ENCODE data around the gene USP17L26. TPM values are rescaled to one million over a fixed set of nuclear protein-coding genes. Genes with fewer than 3 reads are reported as not detected.

Gene USP17L26
- total RNA-seq: not detected in 2 replicates

GRCh38 chr4:9334358-9334757 is at the start of gene USP17L26:
Gene USP17L26 (plus strand): TSS chr4:9334658. CDS start chr4:9334658, 0 bp downstream.

GRCh38 chr4:9324865-9325264 is 9.6 kb upstream of the USP17L26 start, which contains the start of gene USP17L24:
Gene USP17L24 (plus strand): TSS chr4:9325165. CDS start chr4:9325165, 0 bp downstream.

GRCh38 chr4:9329611-9330010 is 4.8 kb upstream of the USP17L26 start, which contains the start of gene USP17L25:
Gene USP17L25 (plus strand): TSS chr4:9329911. CDS start chr4:9329911, 0 bp downstream.

GRCh38 chr4:9339103-9339502 is 4.6 kb downstream of the USP17L26 start, which contains the start of gene USP17L5:
Gene USP17L5 (plus strand): TSS chr4:9339403. CDS start chr4:9339403, 0 bp downstream.

GRCh38 chr4:9343848-9344247 is 9.4 kb downstream of the USP17L26 start, which contains the start of gene USP17L27:
Gene USP17L27 (plus strand): TSS chr4:9344148. CDS start chr4:9344148, 0 bp downstream.

GRCh38 chr4:9348593-9348992 is 14.1 kb downstream of the USP17L26 start, which contains the start of gene USP17L28:
Gene USP17L28 (plus strand): TSS chr4:9348893. CDS start chr4:9348893, 0 bp downstream.

GRCh38 chr4:9353338-9353737 is 18.9 kb downstream of the USP17L26 start, which contains the start of gene USP17L29:
Gene USP17L29 (plus strand): TSS chr4:9353638. CDS start chr4:9353638, 0 bp downstream.

GRCh38 chr4:9362829-9363228 is 28.4 kb downstream of the USP17L26 start, which contains the start of gene USP17L30:
Gene USP17L30 (plus strand): TSS chr4:9363129. CDS start chr4:9363129, 0 bp downstream.

Other genes with a start within 250 kb of the USP17L26 start
- not detected in 2 replicates for gene FAM90A26, start 164.2 kb upstream of the USP17L26 start, total RNA-seq
- gene USP17L10, start 124.0 kb upstream of the USP17L26 start, total RNA-seq: not detected in 2 replicates
- not detected in 2 replicates for gene USP17L11, start 119.3 kb upstream of the USP17L26 start, total RNA-seq
- not detected in 2 replicates for gene USP17L12, start 114.5 kb upstream of the USP17L26 start, total RNA-seq
- not detected in 2 replicates for gene USP17L13, start 109.8 kb upstream of the USP17L26 start, total RNA-seq
- not detected in 2 replicates for gene USP17L15, start 100.3 kb upstream of the USP17L26 start, total RNA-seq
- not detected in 2 replicates for gene USP17L17, start 90.8 kb upstream of the USP17L26 start, total RNA-seq
- not detected in 2 replicates for gene USP17L18, start 86.0 kb upstream of the USP17L26 start, total RNA-seq
- not detected in 2 replicates for gene USP17L19, start 81.3 kb upstream of the USP17L26 start, total RNA-seq
- gene USP17L20, start 76.5 kb upstream of the USP17L26 start, total RNA-seq: not detected in 2 replicates
- gene USP17L21, start 71.8 kb upstream of the USP17L26 start, total RNA-seq: not detected in 2 replicates
- not detected in 2 replicates for gene USP17L22, start 67.0 kb upstream of the USP17L26 start, total RNA-seq
- gene USP17L24, start 9.5 kb upstream of the USP17L26 start, total RNA-seq: not detected in 2 replicates
- gene USP17L25, start 4.7 kb upstream of the USP17L26 start, total RNA-seq: not detected in 2 replicates
- not detected in 2 replicates for gene USP17L5, start 4.7 kb downstream of the USP17L26 start, total RNA-seq
- gene USP17L27, start 9.5 kb downstream of the USP17L26 start, total RNA-seq: not detected in 2 replicates
- gene USP17L28, start 14.2 kb downstream of the USP17L26 start, total RNA-seq: not detected in 2 replicates
- not detected in 2 replicates for gene USP17L29, start 19.0 kb downstream of the USP17L26 start, total RNA-seq
- gene USP17L30, start 28.5 kb downstream of the USP17L26 start, total RNA-seq: not detected in 2 replicates
- gene DEFB131A, start 109.8 kb downstream of the USP17L26 start, total RNA-seq: not detected in 2 replicates

Data from bladder microvascular endothelial cell (primary cell).